GM21529 (cell line): Measurements from ENCODE around the gene MACROD2.

ENCODE experiments used
- ATAC-seq: cut with Tn5 transposase; IDR thresholded peaks from one replicate; pipeline ENCODE4 v1.9.1; 2021; ENCODE audit not compliant: unreplicated experiment

MACROD2 gene

DNA sequence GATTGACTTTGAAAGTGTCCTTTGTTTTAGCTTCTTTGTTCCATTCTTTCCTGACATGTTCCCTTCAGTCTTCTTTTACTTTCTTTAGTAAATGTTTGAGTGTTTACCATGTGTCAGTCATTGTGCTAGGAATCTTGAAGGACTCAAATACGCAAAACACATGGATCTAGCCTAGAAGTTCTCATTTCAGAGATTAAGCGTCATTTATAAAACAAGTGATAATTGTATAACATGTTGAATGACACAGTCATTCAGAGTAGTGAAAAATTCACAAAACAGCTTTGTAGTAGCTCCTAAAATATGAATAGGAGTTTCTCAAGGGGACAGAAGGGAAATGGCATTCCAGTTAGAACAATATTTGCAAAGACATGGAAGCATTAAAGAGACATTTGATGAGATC, 66.9 kb downstream of the MACROD2 start:
- no peak for ATAC-seq

DNA sequence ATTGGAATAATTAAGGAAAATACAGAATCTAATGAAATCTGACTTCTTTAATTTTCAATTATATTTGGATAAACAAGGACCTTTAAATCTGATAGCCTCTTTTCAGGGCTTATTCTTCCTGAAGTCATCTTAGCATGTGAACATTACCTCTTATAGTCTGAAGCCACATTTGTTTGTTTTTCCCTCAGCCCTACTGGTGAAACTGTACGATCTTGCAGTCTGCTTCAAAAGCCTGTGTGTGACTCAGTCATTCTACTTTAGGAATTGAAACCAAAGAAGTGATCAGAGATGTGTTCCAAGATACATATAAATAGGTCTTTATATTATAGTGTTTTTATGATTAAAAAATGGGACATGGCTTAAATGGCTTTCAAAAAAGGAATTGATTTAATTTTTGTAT, 67.5 kb downstream of the MACROD2 start:
- ATAC-seq: no peak

DNA sequence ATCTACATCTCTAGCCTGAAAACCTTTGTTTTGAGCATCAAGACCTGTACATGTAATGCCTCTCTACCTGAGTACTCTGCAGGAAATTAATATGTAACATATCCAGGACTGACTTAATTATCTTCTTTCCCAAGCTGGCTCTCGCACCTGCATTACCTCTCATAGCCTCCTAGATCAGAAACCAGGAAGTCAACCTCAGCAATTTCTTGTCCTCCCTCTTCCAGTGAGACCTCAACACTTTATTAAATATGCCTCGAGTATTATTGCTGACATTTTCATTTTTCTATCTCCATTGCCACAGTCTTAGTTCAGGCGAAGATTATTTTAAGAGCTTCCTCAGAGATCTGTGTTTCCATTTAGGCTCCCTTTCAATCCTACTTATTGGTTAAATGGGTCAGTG, 69.0 kb downstream of the MACROD2 start:
- no peak for ATAC-seq

DNA sequence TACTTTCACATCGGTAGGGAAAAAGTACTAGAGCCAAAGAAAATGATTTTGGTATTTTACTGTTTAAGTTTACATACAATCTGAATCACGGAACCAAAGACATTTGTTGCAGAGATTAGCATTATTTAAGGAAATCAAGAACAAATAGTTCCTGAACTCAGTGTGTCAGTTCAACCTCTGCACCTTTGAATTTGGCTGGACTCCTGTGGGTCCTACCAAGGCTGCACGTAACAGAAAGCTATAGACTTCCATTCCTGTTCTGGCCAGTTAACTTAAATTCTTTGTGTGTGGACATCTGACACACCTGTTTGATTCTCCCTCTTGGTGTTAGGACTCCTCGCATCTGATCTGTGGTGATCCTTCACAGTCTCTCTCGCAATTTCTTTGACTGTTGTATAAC, 69.6 kb downstream of the MACROD2 start:
- ATAC-seq: no peak

DNA sequence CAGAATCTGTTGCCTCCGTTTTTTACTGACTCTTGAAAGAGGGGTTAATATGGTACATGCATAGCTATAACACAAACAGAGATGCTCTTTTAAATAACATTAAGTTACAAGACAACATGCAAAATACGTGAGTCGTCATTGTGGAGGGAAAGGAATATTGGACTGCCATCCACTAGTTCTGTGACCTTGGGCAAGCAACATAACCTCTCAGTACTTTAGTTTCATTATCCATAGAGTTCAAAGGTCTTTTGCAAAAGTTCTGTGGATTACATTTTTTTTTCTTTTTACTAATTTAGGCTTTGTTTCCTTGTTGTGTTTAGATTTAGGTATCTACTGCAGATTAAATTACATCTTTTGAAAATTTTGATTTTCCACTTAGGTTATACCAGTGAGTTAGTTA, 70.5 kb downstream of the MACROD2 start:
- no peak for ATAC-seq

DNA sequence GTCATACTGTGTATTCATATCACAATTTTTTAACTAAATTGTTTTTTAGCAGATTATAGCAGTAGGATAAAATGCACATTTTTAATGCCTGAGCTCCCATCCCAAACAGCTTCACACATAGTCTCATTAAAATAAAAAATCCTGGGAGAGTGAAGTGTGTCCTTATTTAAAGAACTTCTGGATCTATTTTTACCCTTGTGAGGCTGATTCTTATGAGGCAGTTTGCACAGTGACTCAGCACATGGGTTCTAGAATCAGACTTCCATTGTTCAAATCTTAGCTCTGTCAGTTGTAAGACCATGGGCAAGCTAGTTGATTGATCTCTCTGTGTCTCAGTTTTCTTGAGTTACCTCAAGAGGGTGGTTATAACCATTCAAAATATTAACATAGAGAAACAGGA, 72.3 kb downstream of the MACROD2 start:
- ATAC-seq: no peak

DNA sequence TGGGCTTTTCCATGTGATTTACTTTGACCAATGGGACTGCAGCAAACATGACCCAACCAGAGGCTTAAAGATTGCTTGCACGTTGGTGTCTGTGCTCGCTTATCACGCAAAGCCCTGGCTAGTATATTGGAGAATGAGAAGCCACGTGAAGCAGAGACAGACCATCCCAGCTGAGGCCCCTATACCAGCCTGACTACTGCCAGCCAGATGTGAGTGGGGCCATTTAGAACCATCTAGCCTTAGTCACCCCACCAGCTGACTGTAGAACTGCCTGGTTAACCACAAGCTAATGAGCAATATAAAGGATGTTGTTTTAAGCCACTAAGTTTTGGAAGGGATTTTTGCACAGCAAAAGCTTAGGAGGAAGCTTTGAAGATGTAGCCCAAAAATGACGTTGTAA, 74.5 kb downstream of the MACROD2 start:
- ATAC-seq: no peak

DNA sequence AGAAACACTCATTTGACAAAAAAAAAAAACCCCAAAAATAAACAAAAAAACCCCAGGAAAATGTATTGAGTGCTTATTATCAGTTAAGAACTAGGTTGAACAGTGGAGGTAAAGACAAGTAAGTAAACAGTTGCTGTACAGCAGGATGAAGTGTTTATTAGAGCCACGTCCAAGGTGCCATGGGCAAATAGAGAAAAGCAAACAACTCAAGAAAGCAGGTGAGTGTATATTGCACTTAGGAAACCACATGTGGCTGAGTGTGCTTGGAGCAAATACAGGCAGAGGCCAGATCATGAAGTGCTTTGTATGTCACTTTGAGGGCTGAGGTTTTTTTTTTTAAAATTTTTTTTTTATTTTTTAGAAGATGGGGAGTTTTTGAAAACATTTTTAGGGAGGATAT, 98.3 kb downstream of the MACROD2 start:
- ATAC-seq: no peak

DNA sequence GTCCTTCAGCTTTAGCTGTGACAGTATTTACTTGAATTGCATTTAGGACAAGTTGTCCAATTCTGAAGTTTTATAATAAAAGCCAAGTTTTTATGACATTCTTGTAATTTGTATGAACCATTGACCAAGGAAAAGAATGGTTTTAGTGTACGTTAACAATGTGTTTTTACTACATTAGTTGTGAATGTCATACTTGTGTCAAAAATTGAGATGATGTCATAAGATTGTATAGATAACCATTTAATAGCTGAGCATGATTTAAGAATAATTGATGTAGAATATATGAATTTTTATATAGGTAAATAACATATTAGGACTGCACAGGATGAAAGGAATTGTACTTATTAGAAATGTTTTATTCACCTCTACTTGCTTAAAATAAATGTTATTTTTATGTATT, 102.9 kb downstream of the MACROD2 start:
- no peak for ATAC-seq

DNA sequence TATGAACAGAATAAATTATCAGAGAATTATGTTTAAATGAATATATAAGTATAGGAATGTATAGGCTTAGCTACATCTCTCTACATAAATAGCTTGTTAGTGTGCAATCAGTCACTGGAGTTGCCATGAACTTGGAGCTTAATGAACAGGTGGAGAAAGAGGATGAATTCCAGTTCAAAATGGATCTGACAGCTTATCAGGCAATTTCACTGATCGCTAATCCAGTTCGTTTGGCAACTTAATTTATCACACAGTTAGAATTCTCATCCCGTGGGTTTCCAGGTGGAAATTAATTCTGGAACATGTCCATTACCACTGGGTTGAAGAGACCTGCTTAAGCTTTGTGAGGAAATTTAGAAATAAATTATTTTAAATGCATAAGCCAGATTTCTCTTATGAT, 118.1 kb downstream of the MACROD2 start:
- ATAC-seq: no peak

DNA sequence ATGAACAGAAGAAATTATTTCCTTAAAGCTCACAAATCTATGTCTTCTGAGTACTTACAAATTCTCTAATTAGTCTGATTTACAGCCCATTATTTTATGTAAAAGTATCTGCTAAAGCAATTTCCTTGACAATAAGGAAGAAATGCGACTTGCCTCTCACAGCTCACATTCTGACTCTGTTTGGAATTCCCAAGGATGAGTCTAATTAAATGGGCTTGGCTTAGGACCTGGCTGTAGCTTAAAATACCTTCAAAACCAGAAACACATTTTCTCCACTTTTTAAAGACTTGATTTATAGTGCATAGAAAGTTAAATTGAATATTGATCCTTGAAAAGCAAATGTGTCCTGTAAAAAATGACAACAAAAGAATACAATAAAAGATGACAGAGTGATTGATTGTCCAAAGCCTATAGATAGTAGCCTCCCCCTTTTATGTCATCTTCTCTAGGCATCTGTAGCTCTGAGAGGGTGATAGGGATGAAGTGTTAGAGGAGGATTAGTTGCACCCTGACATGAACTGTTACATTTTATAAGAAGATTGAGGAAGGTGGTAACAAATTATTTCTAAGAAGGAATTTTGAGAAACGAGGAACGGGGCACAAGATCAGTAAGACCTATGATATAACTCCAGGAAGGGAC, 118.9 kb downstream of the MACROD2 start:
- ATAC-seq: no peak

DNA sequence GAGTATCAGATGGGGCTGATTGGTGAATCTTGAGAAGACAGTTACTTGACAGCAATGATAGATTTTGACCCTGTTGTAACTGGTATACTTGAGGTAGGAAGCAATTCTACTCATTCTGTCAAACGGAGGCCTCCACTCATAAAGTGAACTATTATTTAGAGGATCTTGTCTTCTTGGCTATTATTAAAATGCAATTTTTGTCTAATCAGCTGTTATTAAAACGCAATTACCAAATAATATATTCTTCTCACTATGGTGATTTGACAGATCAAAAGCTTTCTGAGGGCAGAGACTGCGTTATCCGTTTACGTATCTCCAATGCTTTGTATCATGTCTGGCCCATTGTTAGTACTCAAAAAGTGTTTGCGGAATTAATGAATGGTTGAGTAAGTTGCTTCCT, 120.7 kb downstream of the MACROD2 start:
- ATAC-seq: no peak

DNA sequence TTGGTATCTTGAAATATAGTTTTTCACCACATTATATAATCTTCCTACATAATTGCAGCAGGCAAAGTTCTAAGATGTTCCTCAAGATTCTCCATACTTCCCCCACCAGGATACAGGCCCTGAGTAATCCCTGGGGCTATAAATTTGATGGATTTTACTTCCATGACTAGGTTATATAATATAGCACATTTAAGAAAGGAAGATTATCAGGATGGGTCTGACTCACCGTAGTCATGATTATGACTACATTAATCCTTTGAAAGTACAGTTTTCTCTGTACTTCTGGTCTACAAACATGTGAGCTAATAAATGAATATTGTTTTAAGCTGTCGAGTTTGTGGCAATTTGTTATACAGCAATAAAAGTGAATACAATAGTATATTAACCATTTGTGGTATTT, 122.5 kb downstream of the MACROD2 start:
- no peak for ATAC-seq

DNA sequence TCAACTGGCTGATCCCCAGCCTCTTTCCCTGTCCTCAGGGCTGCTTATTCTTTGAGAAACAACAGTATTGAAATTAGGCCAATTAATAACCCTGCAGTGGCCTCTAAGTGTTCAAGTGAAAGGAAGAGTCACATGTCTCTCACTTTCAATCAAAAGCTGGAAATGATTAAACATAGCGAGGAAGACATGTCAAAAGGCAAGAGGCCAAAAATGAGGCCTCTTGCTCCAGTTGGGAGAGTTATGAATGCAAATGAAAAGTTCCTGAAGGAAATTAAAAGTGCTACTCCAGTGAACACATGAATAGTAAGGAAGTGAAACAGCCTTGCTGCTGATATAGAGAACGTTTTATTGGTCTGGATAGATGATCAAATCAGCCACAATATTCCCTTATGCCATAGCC, 131.5 kb downstream of the MACROD2 start:
- ATAC-seq: no peak

DNA sequence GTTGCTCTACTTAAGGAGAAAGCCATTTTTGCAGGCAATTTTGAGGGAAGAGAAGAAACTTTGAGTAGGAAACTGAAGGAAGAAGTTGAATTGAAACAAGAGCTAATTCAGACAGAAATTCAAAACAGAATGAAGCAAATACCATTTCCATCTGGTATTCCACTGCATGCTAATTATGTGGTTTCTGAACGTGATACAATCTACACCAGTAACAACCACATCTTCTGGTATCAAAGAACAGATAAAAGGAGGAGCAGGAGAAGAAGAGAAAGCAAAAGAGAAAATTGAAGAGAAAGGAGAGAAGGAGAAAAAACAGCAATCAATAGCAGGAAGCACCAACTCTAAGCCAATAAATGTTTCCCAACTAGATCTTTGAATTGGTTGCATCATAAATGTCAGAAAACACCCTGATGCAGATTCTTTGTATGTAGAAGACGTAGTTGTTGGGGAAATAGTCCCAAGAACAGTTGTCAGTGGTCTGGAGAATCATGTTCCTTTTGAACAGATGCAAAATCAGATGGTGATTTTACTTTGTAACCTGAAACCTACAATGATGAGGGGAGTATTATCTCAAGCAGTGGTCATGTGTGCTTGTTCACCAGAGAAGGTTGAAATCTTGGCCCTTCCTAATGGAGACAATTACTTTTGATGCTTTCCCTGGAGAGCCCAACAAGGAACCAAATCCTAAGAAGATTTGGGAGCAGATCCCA, 132.4 kb downstream of the MACROD2 start:
- no peak for ATAC-seq

DNA sequence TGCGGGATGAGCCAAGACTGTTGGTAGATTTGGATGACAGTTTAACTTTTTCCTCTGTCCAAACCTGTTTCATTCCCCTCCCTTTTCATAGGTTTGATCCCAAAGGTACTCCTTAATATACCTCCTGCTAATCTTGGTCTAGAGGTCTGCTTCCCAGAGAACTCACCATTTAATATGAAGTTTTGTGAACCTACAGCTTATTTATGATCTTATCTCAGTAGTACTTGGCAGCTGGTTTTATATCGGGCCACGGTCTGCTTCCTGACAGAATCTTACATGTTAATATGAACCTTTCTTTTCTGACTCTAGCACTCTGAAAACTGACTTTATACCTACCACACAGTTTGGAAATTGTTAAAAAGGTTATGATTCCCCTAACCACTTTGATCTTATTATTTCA, 138.7 kb downstream of the MACROD2 start:
- ATAC-seq: no peak

DNA sequence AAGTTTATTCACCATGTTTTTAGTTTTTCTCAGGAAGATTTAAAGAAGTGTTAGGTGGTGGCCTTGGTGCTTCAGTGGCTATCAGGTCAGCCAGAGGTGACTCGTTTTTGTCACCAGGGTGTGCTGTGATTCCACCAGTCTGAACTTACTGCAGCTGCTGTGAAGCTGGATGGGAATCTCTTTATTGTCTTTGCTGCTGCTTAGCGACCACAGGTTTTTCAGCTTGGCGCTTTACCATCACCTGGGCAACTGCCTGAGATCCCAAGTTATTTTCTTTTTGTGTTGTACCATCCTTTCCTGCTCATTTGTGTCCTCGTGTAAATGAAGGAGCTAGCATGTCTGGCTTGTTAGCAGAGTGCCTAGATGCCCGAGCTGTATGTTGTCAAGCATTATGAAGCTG, 146.9 kb downstream of the MACROD2 start:
- ATAC-seq: no peak

DNA sequence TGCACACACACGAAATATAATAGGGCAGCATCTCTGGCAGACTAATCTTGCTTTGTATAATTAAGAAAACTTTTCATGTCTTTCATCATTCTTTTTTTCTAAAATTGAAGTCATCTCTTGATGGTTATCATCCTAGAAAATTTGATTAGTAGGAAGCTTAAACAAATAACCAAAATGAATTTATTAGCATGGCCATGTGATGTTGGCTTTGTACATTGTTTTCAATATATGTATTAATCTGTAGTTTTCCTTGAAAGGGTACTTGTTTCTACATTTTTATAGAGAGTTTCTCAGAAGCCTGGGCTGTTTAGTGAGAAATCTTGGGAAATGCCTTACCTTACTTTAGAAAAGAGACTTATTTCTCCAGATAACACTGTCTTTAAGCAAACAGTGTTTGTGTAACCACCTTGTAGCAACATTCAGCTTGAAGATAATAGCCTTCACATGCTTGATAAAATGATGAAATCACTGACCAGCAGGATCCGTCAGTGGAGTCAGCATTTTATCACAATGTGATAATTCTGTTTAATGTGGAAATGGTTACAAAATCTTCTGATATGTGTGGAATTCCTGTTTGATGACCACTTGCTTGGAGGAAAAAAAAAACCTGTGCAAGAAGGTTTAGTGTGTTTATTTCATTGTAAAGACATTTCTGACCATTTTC, 147.8 kb downstream of the MACROD2 start:
- no peak for ATAC-seq

DNA sequence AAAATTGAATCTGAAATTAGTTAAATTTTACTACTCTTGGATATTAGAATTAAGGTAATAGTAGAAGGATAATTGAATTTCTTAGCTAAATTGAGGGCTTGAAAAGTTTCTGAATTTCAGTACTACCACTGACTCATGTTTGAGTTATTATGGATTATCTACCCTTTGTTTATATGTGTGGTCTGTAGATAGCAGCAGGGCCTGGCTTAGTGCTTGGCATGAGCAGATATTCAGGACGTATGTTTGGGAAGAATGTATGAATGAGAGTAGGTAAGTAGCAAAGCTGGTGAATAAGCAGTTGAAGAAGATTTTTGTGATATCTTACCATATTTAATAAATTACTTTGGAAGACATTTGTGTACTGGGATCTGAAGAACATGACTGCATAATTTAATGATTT, 152.7 kb downstream of the MACROD2 start:
- ATAC-seq: no peak

DNA sequence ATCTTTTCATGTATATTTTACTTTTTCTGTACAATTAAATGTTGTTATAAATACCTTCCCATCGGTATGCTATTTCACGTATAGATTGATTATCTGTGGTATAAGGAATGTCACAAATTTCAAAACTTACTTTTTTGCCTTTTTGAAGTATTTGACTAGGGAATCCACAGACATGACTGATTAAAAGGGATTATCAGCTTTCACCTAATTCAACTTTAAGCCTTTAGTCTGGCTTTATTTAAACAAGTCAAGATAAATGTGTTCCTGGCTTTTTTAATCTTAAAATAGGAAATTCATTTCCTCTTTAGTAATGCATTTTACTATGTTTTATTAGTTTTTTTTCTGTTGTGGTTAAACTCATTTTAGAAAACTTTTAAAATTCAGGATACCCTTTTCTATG, 160.0 kb downstream of the MACROD2 start:
- no peak for ATAC-seq

DNA sequence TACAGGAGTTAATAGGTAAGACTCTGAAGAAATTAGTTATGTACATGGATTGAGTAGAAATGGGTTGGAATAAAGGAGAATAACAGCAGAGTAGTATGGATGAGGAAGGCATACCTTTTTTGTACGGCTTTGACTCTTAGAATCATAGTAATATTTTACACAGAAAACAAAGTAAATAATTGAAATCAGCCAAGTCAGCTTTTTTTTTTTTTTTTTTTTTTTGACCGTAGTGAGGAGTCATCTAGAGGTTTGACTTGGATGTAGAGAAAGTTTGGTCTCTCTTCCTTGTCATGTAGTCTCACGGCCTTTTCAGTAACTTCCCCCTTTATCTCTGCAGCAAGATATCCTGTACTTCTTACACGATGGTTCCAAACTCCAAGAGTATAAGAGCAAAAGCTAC, 183.2 kb downstream of the MACROD2 start:
- ATAC-seq: no peak

DNA sequence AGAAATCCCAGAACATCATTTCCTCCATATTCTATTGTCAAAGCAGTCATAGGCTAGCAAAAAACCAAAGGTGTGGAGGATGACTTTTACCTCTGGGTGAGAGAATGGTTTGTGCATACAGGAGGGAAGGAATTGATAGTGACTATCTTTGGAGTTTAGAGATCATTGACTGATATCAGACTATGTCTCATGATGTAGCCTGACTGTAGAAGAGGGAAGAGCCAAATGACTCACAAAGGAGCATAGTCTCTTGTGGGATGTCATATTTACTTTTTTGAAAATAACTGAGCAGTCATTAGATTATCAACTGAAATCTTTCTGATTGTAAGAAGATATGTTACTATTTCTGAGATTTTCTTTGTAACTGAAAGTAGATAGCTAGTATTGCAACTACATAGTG, 183.6 kb downstream of the MACROD2 start:
- ATAC-seq: no peak
